Measurements from ENCODE around the gene INPP5A. TPM values are rescaled to one million over a fixed set of nuclear protein-coding genes. Genes with fewer than 3 reads are reported as not detected.

The INPP5A gene
- total RNA-seq, 2 donors from 2014 or later, result 9.2 to 14.5 TPM

- 61 to 71% methylated on average over 9 of the region's 9 CpGs for WGBS, 2 donors
- no peak overlapping the region for H3K4me3 ChIP-seq
- no peaks in the 10 kb centered on the region for H3K27me3 ChIP-seq
- H3K4me1 ChIP-seq, result peaks cover 10% of the 10 kb centered on the region
- intact Hi-C loops (cut with DNase I), result no loop called here
- ATAC-seq, result no peak
- H3K36me3 ChIP-seq (replicated peaks in 1 of 2; ENCODE audit: insufficient read depth in 1 of 2, low read depth in 2 of 2), result no peaks in the 10 kb centered on the region
- TF ChIP-seq CTCF (IDR thresholded peaks at IDR 0.05) (no peak), POLR2A (IDR thresholded peaks at IDR 0.05) (no peak)
- no peak overlapping the region for H3K27ac ChIP-seq
- H3K9me3 ChIP-seq, result no peaks in the 10 kb centered on the region
- no peak for DNase-seq
These were observed 45.9 kb downstream of the INPP5A start for GRCh38 chr10:132583456-132583855.

- peaks cover 6% of the 10 kb centered on the region for H3K4me1 ChIP-seq
- H3K36me3 ChIP-seq (replicated peaks in 1 of 2; ENCODE audit: insufficient read depth in 1 of 2, low read depth in 2 of 2), result no peaks in the 10 kb centered on the region
- 77 to 94% methylated on average over 1 of the region's 1 CpG for WGBS, 2 donors
- intact Hi-C loops (cut with DNase I), result no loop called here
- ATAC-seq (no peak), DNase-seq (no peak)
- no peak overlapping the region for H3K27ac ChIP-seq
- H3K4me3 ChIP-seq, result no peak overlapping the region
- no peaks in the 10 kb centered on the region for H3K9me3 ChIP-seq
- TF ChIP-seq CTCF (IDR thresholded peaks at IDR 0.05) (no peak), POLR2A (IDR thresholded peaks at IDR 0.05) (no peak)
- no peaks in the 10 kb centered on the region for H3K27me3 ChIP-seq
These were observed 46.5 kb downstream of the INPP5A start for GRCh38 chr10:132584081-132584480.

GRCh38 chr10:132585732-132586722 lies 48.4 kb downstream of the INPP5A start:
- H3K4me3 ChIP-seq, result no peak overlapping the region
- peaks cover 19% of the 10 kb centered on the region for H3K4me1 ChIP-seq
- ATAC-seq, result peak; percentile 19
- H3K36me3 ChIP-seq (replicated peaks in 1 of 2; ENCODE audit: insufficient read depth in 1 of 2, low read depth in 2 of 2), result no peaks in the 10 kb centered on the region
- no peak for TF ChIP-seq CTCF (IDR thresholded peaks at IDR 0.05)
- TF ChIP-seq POLR2A (IDR thresholded peaks at IDR 0.05), result no peak
- H3K27ac ChIP-seq, result no peak overlapping the region
- intact Hi-C loops (cut with DNase I), result no loop called here
- 73 to 85% methylated on average over 28 to 38 of the region's 38 CpGs for WGBS, 2 donors
- DNase-seq, result peak in 1 of 4 donors; percentile 69
- no peaks in the 10 kb centered on the region for H3K9me3 ChIP-seq
- no peaks in the 10 kb centered on the region for H3K27me3 ChIP-seq

- WGBS, 2 donors, result 89 to 95% methylated on average over 22 of the region's 22 CpGs
- no peak for DNase-seq
- Histone ChIP-seq H3K36me3 (replicated peaks in 1 of 2; ENCODE audit: insufficient read depth in 1 of 2, low read depth in 2 of 2) (no peaks in the 10 kb centered on the region), H3K9me3 (no peaks in the 10 kb centered on the region), H3K27ac (no peak overlapping the region), H3K4me1 (peaks cover 25% of the 10 kb centered on the region), H3K4me3 (no peak overlapping the region), H3K27me3 (no peaks in the 10 kb centered on the region)
- ATAC-seq, result no peak
- intact Hi-C loops (cut with DNase I), result no loop called here
- TF ChIP-seq POLR2A (IDR thresholded peaks at IDR 0.05), result no peak
- no peak for TF ChIP-seq CTCF (IDR thresholded peaks at IDR 0.05)
These were observed 49.2 kb downstream of the INPP5A start for GRCh38 chr10:132586739-132587138.
